Kidney (tissue), 14 donors: ENCODE data around the gene HTRA3. TPM values are rescaled to one million over a fixed set of nuclear protein-coding genes. Genes with fewer than 3 reads are reported as not detected.

ENCODE experiments used
- DNase-seq, 5 donors: peaks; one replicate each; pipeline ENCODE4 v3.0.0-alpha.2; 2013 to 2020
- FAIRE-seq: peaks from 2 replicates; lab custom pipeline; 2012; peaks lifted over from hg19 to GRCh38; lab: Jason Lieb, UNC
- H3K27ac ChIP-seq, 2 donors: one replicate each; pipeline ENCODE4 v1.7.0; 2013; ENCODE audit warnings: low read depth in 2 of 2, low read length in 2 of 2, inconsistent platforms in 1 of 2
- H3K27me3 ChIP-seq: one replicate; pipeline ENCODE4 v1.7.1; 2013; ENCODE audit warnings: low read length, inconsistent platforms; ENCODE audit not compliant: control insufficient read depth, insufficient read depth
- H3K36me3 ChIP-seq, 3 donors: one replicate each; pipeline versions ENCODE4 v1.7.0 to v1.7.1; 2013; ENCODE audit warnings: low read length in 3 of 3, control low read depth in 1 of 3, inconsistent platforms in 1 of 3; ENCODE audit not compliant: insufficient read depth in 3 of 3, control insufficient read depth in 2 of 3
- H3K4me1 ChIP-seq, 3 donors: one replicate each; pipeline versions ENCODE4 v1.7.0 to v1.7.1; 2013; ENCODE audit warnings: low read length in 3 of 3, inconsistent platforms in 1 of 3, low read depth in 1 of 3; ENCODE audit not compliant: control insufficient read depth in 2 of 3, insufficient read depth in 2 of 3
- H3K4me3 ChIP-seq, 3 donors: one replicate each; pipeline versions ENCODE4 v1.7.0 to v1.8.1; 2013; ENCODE audit warnings: low read length in 3 of 3, control low read depth in 1 of 3, inconsistent platforms in 1 of 3
- H3K9ac ChIP-seq, 3 donors: one replicate each; pipeline versions ENCODE4 v1.7.0 to v1.7.1; 2013; ENCODE audit warnings: low read length in 3 of 3, control low read depth in 1 of 3, inconsistent platforms in 1 of 3
- H3K9me3 ChIP-seq, 3 donors: one replicate each; pipeline versions ENCODE4 v1.7.0 to v1.7.1; 2013; ENCODE audit warnings: low read length in 3 of 3, control low read depth in 1 of 3, inconsistent platforms in 1 of 3; ENCODE audit not compliant: control insufficient read depth in 2 of 3, insufficient read depth in 1 of 3
- intact Hi-C: fragments of 100-400 bp; cut with DNase I; formaldehyde crosslinking; loops from one replicate; pipeline ENCODE4 v1.11.1; 2022
- polyA plus RNA-seq: library from polyadenylated mRNA; stranded (reverse); fragments of 350-450 nt; fragmentation: Illumina TruSeq; extraction: RNeasy Lipid Tissue Mini Kit (QIAGEN cat#74804); gene quantifications from one replicate; pipeline ENCODE4 v1.2.3, GENCODE V29; 2014; ENCODE audit warnings: low read depth, low replicate concordance; ENCODE audit not compliant: insufficient read depth
- total RNA-seq: library from RNA; stranded (reverse); fragmentation: NEBNext Ultra II Directional; extraction: Animal tissue kit (Norgen Biotek cat#: 25700); gene quantifications from one replicate; pipeline ENCODE4 v1.2.1, GENCODE V29; 2021
- TF ChIP-seq, protein P1 (sequence below): IDR thresholded peaks from 3 replicates; pipeline ENCODE4 v1.5.1; 2012; ENCODE audit warnings: mild to moderate bottlenecking, moderate library complexity, borderline replicate concordance; ENCODE audit not compliant: insufficient read depth; ENCODE audit errors: extremely low read depth
- donor health status: control.
- donor health status: control.
- donor health status: control.
- donor health status: control.
- donor health status: control.
- donor health status: DM: yes; HTN: yes; CAD: no.
- donor health status: Normal renal cell carcinoma (clear cell type).

HTRA3 gene
- total and polyA plus RNA-seq, 2 donors from 2014 or later: 1.7 to 6.5 TPM

DNA sequence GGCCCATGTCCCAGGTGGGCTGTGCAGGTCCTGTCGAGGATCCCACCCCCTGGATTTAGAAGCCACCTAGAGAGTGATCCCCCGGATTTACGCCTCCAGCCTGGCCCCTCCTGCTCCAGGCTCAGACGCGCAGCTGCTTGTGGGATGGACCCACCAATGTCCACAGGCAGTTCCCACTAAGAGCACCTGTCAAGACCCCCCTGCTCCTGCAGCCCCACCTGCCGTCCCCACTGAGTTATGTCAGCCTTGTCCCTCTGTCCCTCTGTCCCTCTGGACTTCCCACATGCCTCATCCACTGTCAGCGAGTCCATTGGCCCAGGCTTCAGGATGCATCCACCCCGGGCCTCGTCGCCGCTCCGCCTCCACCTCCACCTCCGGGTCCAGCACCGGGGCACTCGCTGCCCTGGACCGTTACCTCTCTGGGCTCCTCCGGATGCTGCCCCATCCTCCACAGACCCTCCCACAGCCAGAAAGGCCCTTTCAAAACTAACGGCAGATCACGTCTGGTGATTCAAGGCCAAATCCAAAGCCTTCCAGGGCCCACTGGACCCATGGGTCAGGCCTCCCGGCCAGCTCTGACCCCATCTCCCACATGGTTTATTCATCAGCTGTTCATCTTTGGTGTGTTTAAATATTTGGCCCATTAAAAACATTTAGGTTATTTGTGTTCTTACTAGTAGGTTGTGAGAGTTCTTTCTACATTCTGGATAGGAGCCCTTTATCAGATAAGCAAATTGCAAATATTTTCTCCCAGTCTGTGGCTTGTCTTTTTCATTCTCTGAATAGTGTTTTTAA is 28.3 kb downstream of the HTRA3 start:
- Histone ChIP-seq H3K27me3 (no peaks in the 10 kb centered on the region), H3K36me3 (no peaks in the 10 kb centered on the region), H3K4me3 (no peak overlapping the region), H3K9me3 (no peaks in the 10 kb centered on the region), H3K9ac (no peak overlapping the region), H3K27ac (no peak overlapping the region), H3K4me1 (no peaks in the 10 kb centered on the region)
- TF ChIP-seq, protein P1, sequence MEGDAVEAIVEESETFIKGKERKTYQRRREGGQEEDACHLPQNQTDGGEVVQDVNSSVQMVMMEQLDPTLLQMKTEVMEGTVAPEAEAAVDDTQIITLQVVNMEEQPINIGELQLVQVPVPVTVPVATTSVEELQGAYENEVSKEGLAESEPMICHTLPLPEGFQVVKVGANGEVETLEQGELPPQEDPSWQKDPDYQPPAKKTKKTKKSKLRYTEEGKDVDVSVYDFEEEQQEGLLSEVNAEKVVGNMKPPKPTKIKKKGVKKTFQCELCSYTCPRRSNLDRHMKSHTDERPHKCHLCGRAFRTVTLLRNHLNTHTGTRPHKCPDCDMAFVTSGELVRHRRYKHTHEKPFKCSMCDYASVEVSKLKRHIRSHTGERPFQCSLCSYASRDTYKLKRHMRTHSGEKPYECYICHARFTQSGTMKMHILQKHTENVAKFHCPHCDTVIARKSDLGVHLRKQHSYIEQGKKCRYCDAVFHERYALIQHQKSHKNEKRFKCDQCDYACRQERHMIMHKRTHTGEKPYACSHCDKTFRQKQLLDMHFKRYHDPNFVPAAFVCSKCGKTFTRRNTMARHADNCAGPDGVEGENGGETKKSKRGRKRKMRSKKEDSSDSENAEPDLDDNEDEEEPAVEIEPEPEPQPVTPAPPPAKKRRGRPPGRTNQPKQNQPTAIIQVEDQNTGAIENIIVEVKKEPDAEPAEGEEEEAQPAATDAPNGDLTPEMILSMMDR: no peak
- intact Hi-C loops: no loop called here
- peak in 2 of 5 donors; percentile 25 to 52 for DNase-seq
- FAIRE-seq: no peak

DNA sequence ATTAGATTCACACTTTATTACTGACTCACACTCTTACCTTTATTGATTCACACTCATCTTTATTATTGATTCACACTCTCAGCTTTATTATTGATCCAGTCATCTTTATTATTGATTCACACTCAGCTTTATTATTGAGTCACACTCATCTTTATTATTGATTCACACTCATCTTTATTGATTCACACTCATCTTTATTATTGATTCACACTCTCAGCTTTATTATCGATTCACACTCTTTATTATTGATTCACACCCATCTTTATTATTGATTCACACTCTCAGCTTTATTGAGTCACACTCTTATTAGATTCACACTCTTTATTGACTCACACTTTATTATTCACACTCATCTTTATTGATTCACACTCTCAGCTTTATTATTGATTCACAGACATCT is 31.3 kb downstream of the HTRA3 start:
- TF ChIP-seq, protein P1: no peak
- no peak overlapping the region for H3K4me3 ChIP-seq
- no peak overlapping the region for H3K27ac ChIP-seq
- intact Hi-C loops: no loop called here
- no peak for DNase-seq
- no peaks in the 10 kb centered on the region for H3K36me3 ChIP-seq
- H3K9me3 ChIP-seq: no peaks in the 10 kb centered on the region
- H3K4me1 ChIP-seq: no peaks in the 10 kb centered on the region
- H3K27me3 ChIP-seq: no peaks in the 10 kb centered on the region
- no peak for FAIRE-seq
- no peak overlapping the region for H3K9ac ChIP-seq

DNA sequence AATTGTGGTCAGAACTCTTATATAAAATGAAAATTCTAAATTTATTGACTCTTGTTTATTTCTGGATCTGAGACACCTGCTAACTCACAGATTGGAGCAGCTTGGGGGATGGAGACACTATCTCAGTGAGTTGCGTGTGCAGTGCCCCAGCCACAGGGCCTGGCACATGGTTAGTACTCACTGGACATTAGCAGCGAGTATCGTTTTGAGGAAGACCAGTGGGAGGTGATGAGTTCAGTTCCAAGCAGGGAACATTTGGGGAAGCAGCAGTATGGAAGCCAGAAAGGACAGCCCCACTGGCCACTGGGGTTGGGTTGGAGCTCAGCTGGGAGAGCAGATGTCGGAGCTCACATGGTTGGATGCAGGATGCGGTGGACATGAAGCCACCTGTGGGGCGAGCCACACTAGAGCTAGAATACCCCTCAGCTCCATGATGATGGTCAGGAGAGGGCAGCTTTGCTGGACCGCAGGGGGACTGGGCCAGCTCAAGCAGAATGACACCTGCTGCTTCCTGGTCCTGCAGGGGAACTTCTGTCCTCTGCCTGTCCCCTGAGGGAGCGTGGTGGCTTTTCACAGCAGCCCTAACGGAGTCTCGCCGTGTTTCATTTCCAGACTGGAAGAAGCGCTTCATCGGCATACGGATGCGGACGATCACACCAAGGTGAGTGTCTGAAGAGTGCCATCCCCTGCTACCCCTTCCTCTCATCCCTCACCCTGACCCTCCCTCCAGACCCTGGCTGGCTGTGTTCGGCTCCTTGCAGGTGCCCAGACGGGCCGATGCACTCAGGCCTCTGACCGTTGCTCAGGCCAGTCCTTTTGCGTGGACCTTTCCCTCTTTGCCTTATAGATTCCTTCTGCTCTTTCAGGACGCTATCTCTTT is 32.5 kb downstream of the HTRA3 start:
- Histone ChIP-seq H3K9ac (no peak overlapping the region), H3K27ac (no peak overlapping the region), H3K36me3 (no peaks in the 10 kb centered on the region), H3K27me3 (no peaks in the 10 kb centered on the region), H3K4me1 (no peaks in the 10 kb centered on the region), H3K4me3 (no peak overlapping the region), H3K9me3 (no peaks in the 10 kb centered on the region)
- FAIRE-seq (no peak), DNase-seq (peak in 2 of 5 donors; percentile 20 to 68)
- TF ChIP-seq, protein P1: no peak
- intact Hi-C loops: no loop called here
